AG04450 (cell line): ENCODE data around the gene FGGY. TPM values are rescaled to one million over a fixed set of nuclear protein-coding genes. Genes with fewer than 3 reads are reported as not detected.

Experiments used
- CTCF ChIA-PET: fragments of 300-600, 350-600 bp; formaldehyde crosslinking; extraction: SDS; loops from one replicate; lab custom pipeline; 2022; ENCODE audit warnings: antibody characterized with exemption, inconsistent platforms; lab: Charles Lee
- POLR2A ChIA-PET: fragments of 350-600 bp; formaldehyde crosslinking; extraction: SDS; loops from one replicate; lab custom pipeline; 2021; ENCODE audit warnings: antibody characterized with exemption, inconsistent platforms; lab: Yijun Ruan, JAX
- DNase-seq: peaks from one replicate; pipeline ENCODE4 v3.0.0-alpha.2; 2011; ENCODE audit warnings: low read depth, low spot score
- H3K27ac ChIP-seq: one replicate; pipeline ENCODE4 v1.5.1; 2012; ENCODE audit warnings: low read depth, low read length, control low read depth
- H3K27me3 ChIP-seq: one replicate; pipeline ENCODE4 v1.6.0; 2012; ENCODE audit warnings: low read length; ENCODE audit not compliant: control insufficient read depth, insufficient read depth
- H3K4me3 ChIP-seq: 2 replicates; pipeline ENCODE4 v1.5.1; 2011; ENCODE audit warnings: mild to moderate bottlenecking, low read depth, low read length, control low read depth
- H3K9me3 ChIP-seq: 2 replicates; pipeline ENCODE4 v1.5.1; 2012; ENCODE audit warnings: low read length; ENCODE audit not compliant: control insufficient read depth, insufficient read depth
- CTCF ChIP-seq: IDR thresholded peaks from 2 replicates; pipeline ENCODE4 v1.5.1; 2011; ENCODE audit warnings: low read depth, low read length, control low read depth, inconsistent platforms
- polyA plus RNA-seq: library from polyadenylated mRNA; depleted of rRNA; stranded (reverse); fragments of >200 nt; gene quantifications from 2 replicates; pipeline ENCODE4 v1.2.3, GENCODE V29; 2011

The FGGY gene
- polyA plus RNA-seq, 1 experiment = 11.8 TPM

- TF ChIP-seq CTCF = no peak
- no peak for DNase-seq
- CTCF ChIA-PET = interaction anchor here (0.7 kb wide), 1 partner anchor 587 kb away, joined by 3 read pairs; no protein-coding TSS in a partner anchor
Measured at GRCh38 chr1:59383963-59384362, 87.1 kb downstream of the FGGY start.

GRCh38 chr1:59384443-59384842, 87.5 kb downstream of the FGGY start:
- no peak overlapping the region for H3K27ac ChIP-seq
- CTCF ChIA-PET = interaction anchor here (0.7 kb wide), 1 partner anchor 587 kb away, joined by 3 read pairs; no protein-coding TSS in a partner anchor
- DNase-seq = no peak
- no peaks in the 10 kb centered on the region for H3K27me3 ChIP-seq
- H3K4me3 ChIP-seq = no peak overlapping the region
- no peak for TF ChIP-seq CTCF
- POLR2A ChIA-PET = no interaction called here
- H3K9me3 ChIP-seq = no peaks in the 10 kb centered on the region

More at GRCh38 chr1:59383963-59384362, 87.1 kb downstream of the FGGY start:
- Histone ChIP-seq H3K27me3 (no peaks in the 10 kb centered on the region), H3K4me3 (no peak overlapping the region), H3K27ac (no peak overlapping the region), H3K9me3 (no peaks in the 10 kb centered on the region)
- POLR2A ChIA-PET = no interaction called here

GRCh38 chr1:59388191-59388590, 91.3 kb downstream of the FGGY start:
- DNase-seq = no peak
- Histone ChIP-seq H3K4me3 (no peak overlapping the region), H3K27me3 (no peaks in the 10 kb centered on the region), H3K27ac (no peak overlapping the region), H3K9me3 (no peaks in the 10 kb centered on the region)
- TF ChIP-seq CTCF = no peak
- ChIA-PET CTCF (no interaction called here), POLR2A (no interaction called here)

- Histone ChIP-seq H3K27me3 (no peaks in the 10 kb centered on the region), H3K9me3 (no peaks in the 10 kb centered on the region), H3K27ac (no peak overlapping the region), H3K4me3 (no peak overlapping the region)
- POLR2A ChIA-PET = no interaction called here
- CTCF ChIA-PET = no interaction called here
- TF ChIP-seq CTCF = no peak
- no peak for DNase-seq
Measured at GRCh38 chr1:59389847-59390246, 93.0 kb downstream of the FGGY start.

GRCh38 chr1:59390307-59390706, 93.4 kb downstream of the FGGY start:
- no peak for DNase-seq
- no peaks in the 10 kb centered on the region for H3K27me3 ChIP-seq
- POLR2A ChIA-PET = no interaction called here
- H3K4me3 ChIP-seq = no peak overlapping the region
- no peak overlapping the region for H3K27ac ChIP-seq
- no peak for TF ChIP-seq CTCF
- H3K9me3 ChIP-seq = no peaks in the 10 kb centered on the region
- CTCF ChIA-PET = no interaction called here
